Measurements from ENCODE around the gene TOP3A. TPM values are rescaled to one million over a fixed set of nuclear protein-coding genes. Genes with fewer than 3 reads are reported as not detected.
"Not testable (repeated sequence)": the region's sequence is repeated elsewhere in the genome, so short reads cannot be mapped to it uniquely, and the experiment has no call there.

TOP3A gene
- total RNA-seq, 3 donors from 2014 or later (not counting 1 experiment from before 2014, with no cell fraction given): 38.1 to 59.7 (median 53.2) TPM

- H3K4me1 ChIP-seq (ENCODE audit: control insufficient read depth, insufficient read depth, low read length): no peaks in the 10 kb centered on the region
- no peak for TF ChIP-seq CTCF (IDR thresholded peaks at IDR 0.05)
- H3K36me3 Mint-ChIP-seq: peaks cover 14% of the 10 kb centered on the region
- 91% methylated on average over 8 of the region's 8 CpGs for WGBS (ENCODE audit: insufficient coverage)
- no peaks in the 10 kb centered on the region for H3K9me3 ChIP-seq (ENCODE audit: control insufficient read depth, insufficient read depth, low read length)
- H3K27ac Mint-ChIP-seq: peak overlapping the region in 1 of 2 donors; percentile 5
- no peak overlapping the region for H3K27ac ChIP-seq (ENCODE audit: low read length)
- H3K4me3 ChIP-seq (ENCODE audit: low read length): no peak overlapping the region
- H3K27me3 ChIP-seq (ENCODE audit: control insufficient read depth, insufficient read depth, low read length): no peaks in the 10 kb centered on the region
- H3K27me3 Mint-ChIP-seq (ENCODE audit: low read depth in 2 of 2): no peaks in the 10 kb centered on the region
- ATAC-seq (peak in 1 of 3 donors; percentile 32), DNase-seq (no peak)
- H3K9me3 Mint-ChIP-seq: no peaks in the 10 kb centered on the region
- no peaks in the 10 kb centered on the region for H3K4me1 Mint-ChIP-seq
- H3K4me3 Mint-ChIP-seq: no peak overlapping the region
- peaks cover 55% of the 10 kb centered on the region for H3K36me3 ChIP-seq (ENCODE audit: control insufficient read depth, insufficient read depth, low read length)
- intact Hi-C loops (cut with micrococcal nuclease): no loop called here
These were observed 13.9 kb downstream of the TOP3A start for GRCh38 chr17:18300725-18301480.

- H3K4me1 ChIP-seq (ENCODE audit: control insufficient read depth, insufficient read depth, low read length); H3K27me3 ChIP-seq (ENCODE audit: control insufficient read depth, insufficient read depth, low read length); ATAC-seq; H3K27ac Mint-ChIP-seq; H3K4me3 Mint-ChIP-seq; H3K27me3 Mint-ChIP-seq (ENCODE audit: low read depth in 2 of 2); H3K9me3 Mint-ChIP-seq; DNase-seq; H3K9me3 ChIP-seq (ENCODE audit: control insufficient read depth, insufficient read depth, low read length); H3K4me3 ChIP-seq (ENCODE audit: low read length); intact Hi-C loops (cut with micrococcal nuclease); H3K4me1 Mint-ChIP-seq; H3K27ac ChIP-seq (ENCODE audit: low read length): not testable (repeated sequence)
- H3K36me3 ChIP-seq (ENCODE audit: control insufficient read depth, insufficient read depth, low read length): peaks cover 40% of the 10 kb centered on the region
- H3K36me3 Mint-ChIP-seq: peaks cover 14% of the 10 kb centered on the region
- WGBS (ENCODE audit: insufficient coverage): 98% methylated on average over 20 of the region's 30 CpGs
These were observed 16.7 kb downstream of the TOP3A start for GRCh38 chr17:18298061-18298460.

GRCh38 chr17:18291718-18292540 lies 22.9 kb downstream of the TOP3A start:
- no peak for DNase-seq
- no peaks in the 10 kb centered on the region for H3K9me3 Mint-ChIP-seq
- Histone ChIP-seq H3K27me3 (ENCODE audit: control insufficient read depth, insufficient read depth, low read length) (no peaks in the 10 kb centered on the region), H3K4me3 (ENCODE audit: low read length) (no peak overlapping the region), H3K9me3 (ENCODE audit: control insufficient read depth, insufficient read depth, low read length) (no peaks in the 10 kb centered on the region), H3K27ac (ENCODE audit: low read length) (no peak overlapping the region), H3K4me1 (ENCODE audit: control insufficient read depth, insufficient read depth, low read length) (no peaks in the 10 kb centered on the region), H3K36me3 (ENCODE audit: control insufficient read depth, insufficient read depth, low read length) (peaks cover 30% of the 10 kb centered on the region)
- TF ChIP-seq CTCF (IDR thresholded peaks at IDR 0.05): no peak
- no peaks in the 10 kb centered on the region for H3K36me3 Mint-ChIP-seq
- no peaks in the 10 kb centered on the region for H3K4me1 Mint-ChIP-seq
- intact Hi-C loops (cut with micrococcal nuclease): no loop called here
- no peak overlapping the region for H3K27ac Mint-ChIP-seq
- WGBS (ENCODE audit: insufficient coverage): 96% methylated on average over 11 of the region's 15 CpGs
- H3K4me3 Mint-ChIP-seq: no peak overlapping the region
- H3K27me3 Mint-ChIP-seq (ENCODE audit: low read depth in 2 of 2): no peaks in the 10 kb centered on the region
- ATAC-seq: no peak

GRCh38 chr17:18285296-18285695 lies 29.5 kb downstream of the TOP3A start:
- no peaks in the 10 kb centered on the region for H3K9me3 Mint-ChIP-seq
- no peaks in the 10 kb centered on the region for H3K4me1 Mint-ChIP-seq
- no peaks in the 10 kb centered on the region for H3K27me3 Mint-ChIP-seq (ENCODE audit: low read depth in 2 of 2)
- no peak overlapping the region for H3K27ac ChIP-seq (ENCODE audit: low read length)
- H3K4me3 Mint-ChIP-seq: no peak overlapping the region
- DNase-seq: no peak
- TF ChIP-seq CTCF (IDR thresholded peaks at IDR 0.05): no peak
- intact Hi-C loops (cut with micrococcal nuclease): no loop called here
- no peak for ATAC-seq
- H3K36me3 ChIP-seq (ENCODE audit: control insufficient read depth, insufficient read depth, low read length): peaks cover 57% of the 10 kb centered on the region
- no peaks in the 10 kb centered on the region for H3K27me3 ChIP-seq (ENCODE audit: control insufficient read depth, insufficient read depth, low read length)
- H3K27ac Mint-ChIP-seq: no peak overlapping the region
- WGBS (ENCODE audit: insufficient coverage): 96% methylated on average over 11 of the region's 11 CpGs
- no peaks in the 10 kb centered on the region for H3K9me3 ChIP-seq (ENCODE audit: control insufficient read depth, insufficient read depth, low read length)
- no peaks in the 10 kb centered on the region for H3K4me1 ChIP-seq (ENCODE audit: control insufficient read depth, insufficient read depth, low read length)
- H3K36me3 Mint-ChIP-seq: no peaks in the 10 kb centered on the region
- H3K4me3 ChIP-seq (ENCODE audit: low read length): no peak overlapping the region

Measured in natural killer cell (primary cell).